Eye (tissue), 1 donor: ENCODE data around the gene CRPPA.
A peak's percentile ranks its signal among the peaks of the same experiment; 100 is the strongest.

ENCODE experiments used
- DNase-seq: peaks from one replicate; pipeline ENCODE4 v3.0.0-alpha.2; 2015

The CRPPA gene

DNA sequence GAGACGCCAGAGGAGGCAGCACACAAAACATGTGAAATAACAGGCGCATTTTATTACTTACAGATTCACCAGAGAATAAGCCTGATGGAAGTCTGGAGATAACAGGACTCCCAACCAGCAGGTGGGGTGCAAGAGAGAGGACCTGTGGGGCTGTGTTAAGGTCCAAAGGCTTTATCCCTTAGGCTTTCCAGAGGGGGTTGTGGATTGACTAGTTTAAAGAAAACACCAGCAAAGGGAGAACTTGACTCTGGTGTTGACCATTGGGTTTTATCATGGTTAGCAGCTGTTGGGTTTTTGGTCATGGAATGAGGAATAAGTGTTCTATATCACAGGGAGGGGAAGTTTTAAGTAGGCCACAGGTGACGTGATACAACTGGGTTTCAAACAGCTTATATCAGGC, 1.6 kb upstream of the CRPPA start:
- DNase-seq: no peak

- no peak for DNase-seq
Observed at GRCh38 chr7:16422103-16422435, 731 bp upstream of the CRPPA start.

- DNase-seq: peak; percentile 96
Observed at GRCh38 chr7:16420649-16421332, 547 bp downstream of the CRPPA start.

DNA sequence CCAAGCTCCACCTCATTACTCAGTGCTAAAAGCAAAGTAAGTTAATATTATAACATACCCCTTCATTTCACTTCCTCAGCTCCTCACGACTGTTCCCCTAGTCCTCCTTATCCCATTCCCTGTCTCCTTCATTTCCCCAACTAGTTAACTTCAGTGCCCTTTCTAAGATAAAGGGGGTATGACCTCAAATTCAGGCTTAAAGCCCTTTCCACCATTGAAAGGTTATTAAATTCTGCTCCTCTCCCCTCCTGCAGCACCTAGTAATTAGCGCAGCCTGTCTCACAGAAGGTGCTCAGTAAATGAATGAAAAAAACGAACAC, 1.0 kb downstream of the CRPPA start:
- DNase-seq: no peak

GRCh38 chr7:16419859-16420258, 1.5 kb downstream of the CRPPA start:
- no peak for DNase-seq

DNA sequence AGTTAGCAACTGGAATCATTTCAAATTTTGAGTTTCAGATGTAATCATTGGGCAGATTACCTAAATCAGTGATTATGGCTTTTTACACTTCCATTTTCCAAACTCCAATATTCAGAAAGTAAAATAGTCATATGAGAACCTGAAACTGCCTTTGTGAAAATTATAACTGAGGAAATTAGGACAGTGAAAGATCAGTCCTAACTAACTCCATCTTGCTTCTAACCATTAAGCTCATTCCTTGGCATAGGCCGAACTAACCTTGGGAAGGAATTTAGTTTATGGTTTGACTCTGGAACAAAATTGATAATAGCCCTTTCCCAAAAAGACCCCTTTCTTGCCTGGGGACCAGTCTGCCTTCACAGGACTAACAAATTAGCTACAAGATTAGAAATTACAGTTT, 2.2 kb downstream of the CRPPA start:
- no peak for DNase-seq

GRCh38 chr7:16417906-16418305, 3.4 kb downstream of the CRPPA start:
- no peak for DNase-seq

- DNase-seq: no peak
Observed at GRCh38 chr7:16416289-16417282, 4.8 kb downstream of the CRPPA start.

GRCh38 chr7:16412274-16413254, 8.8 kb downstream of the CRPPA start:
- DNase-seq: peak; percentile 36

DNA sequence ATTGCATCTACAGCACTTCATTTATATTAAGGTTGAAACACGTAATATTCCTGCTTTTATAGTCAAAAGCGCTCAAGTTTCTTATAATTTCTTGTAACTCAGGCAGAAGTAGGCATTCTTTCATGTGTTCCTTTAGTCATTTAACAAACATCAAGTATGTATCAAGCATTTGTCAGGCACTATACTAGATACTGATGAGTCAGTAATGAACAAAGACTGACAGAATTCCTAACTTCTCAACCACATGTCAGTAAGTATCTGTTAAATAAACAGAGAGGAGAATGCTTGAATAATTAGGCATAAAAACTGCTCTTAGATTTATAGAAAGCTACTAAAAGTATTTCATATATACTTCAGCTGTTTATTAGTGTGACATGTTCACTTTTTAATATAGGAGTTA, 9.9 kb downstream of the CRPPA start:
- DNase-seq: no peak

DNA sequence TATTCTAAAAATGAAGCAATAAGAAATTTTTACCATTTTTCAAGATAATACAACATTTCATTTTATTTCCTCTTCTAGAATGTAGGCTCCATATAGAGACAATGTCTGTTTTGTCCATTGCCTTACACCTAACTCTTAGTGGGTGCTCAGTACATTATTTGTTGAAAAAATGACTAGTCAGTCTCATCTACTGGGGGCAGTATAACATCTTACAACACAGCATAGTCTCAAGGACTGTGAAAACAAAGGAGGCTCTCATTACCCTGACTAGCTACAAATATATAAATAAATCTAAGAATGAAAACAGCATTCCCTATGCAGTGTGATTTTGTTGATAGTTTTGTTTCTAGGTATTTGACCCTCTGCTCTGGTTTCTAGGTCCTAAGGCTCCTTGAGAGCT, 11.6 kb downstream of the CRPPA start:
- DNase-seq: no peak

GRCh38 chr7:16404636-16405035, 16.7 kb downstream of the CRPPA start:
- DNase-seq: no peak

DNA sequence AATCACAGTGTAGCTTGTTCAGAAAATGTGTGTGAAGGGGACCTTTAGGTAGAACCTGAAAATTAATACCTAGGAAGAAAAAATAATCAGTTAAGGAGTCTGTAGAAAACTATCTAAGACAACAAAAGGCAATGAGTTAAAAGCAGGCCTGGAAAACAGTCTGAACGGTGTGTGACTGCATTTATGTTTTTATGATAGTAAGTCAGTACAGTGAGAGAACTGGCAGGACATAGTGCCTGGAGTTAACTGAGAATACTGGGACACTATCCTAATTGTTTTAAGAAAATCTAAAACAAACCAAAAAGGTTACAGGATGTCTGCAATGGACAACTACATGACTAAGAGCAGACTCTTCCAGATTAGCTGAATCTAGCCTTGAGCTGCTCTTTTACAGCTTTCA, 17.9 kb downstream of the CRPPA start:
- DNase-seq: no peak

DNA sequence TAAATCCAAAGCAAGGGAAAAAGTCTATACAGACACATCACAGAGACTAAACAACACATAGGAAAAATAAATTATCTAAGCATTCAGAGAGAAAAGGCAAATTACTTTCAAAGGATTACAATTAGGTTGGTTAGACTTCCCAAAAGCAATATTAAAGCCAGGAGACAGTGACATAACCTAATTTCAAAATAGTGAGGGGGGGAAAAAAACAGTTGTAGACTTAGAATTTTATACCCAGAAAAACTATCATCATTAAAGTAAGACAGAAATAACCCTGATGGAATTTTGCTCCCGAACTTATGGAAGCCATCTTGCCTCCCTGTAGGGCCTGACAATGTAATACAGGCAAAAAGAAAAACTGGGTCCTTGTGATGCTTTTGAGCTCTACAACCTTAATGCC, 18.4 kb downstream of the CRPPA start:
- DNase-seq: no peak

DNA sequence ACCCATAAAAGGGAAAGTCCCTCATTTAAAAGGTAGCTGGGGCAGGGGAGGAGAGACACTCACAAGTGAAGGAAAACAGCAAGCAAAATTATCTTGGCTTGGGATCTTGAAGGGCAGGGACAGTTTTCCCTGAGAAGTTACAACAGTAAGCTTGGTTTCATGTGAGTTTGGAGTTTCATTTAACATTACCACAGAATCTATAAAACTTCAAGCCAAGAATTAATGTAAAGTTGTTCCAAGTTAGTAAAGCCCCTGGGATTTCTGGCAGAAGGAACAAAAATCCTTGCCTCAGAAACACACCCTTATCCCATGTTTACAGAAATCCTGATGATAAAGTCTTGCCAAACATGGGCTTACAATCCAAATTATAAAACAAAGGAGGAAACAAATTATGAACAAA, 19.2 kb downstream of the CRPPA start:
- no peak for DNase-seq

- DNase-seq: no peak
Observed at GRCh38 chr7:16400893-16401275, 20.5 kb downstream of the CRPPA start.

DNA sequence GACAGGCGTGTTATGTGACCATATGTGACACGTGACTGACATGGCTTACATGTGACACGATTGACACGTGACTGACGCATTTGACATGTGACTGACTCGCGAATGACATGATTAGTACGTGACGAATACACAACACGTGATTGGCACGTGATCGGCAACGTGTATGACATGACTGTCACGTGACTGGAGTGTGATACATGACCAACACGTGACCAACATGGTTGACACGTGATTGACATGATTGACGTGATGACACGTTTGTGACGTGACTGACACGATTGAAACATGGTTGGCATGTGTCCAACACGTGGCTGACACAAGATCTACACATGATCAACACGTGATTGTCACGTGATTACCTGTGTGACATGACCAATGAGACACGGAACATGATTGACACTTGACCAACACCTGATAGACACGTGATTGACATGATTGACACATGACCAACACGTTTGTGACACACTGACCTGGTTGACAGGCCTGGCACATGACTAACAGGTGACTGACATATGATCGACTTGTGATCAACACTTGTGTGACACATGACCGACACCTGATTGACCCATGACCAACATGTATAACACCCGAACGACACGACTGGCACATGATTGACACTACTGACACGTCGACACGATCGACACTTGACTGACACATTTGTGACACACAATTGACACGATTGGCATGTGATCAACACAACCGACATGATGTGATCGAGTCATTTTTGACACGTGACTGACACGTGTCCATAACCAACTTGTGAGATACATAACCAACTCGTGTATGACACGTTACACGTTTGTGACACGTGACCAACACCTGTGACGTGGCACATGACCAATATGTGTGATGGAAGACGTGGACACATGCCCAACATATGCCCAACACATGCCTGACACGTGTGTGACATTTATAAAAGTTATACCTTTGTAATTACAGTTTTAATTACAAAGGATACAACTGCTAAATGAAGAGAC, 21.1 kb downstream of the CRPPA start:
- peak; percentile 66 for DNase-seq

DNA sequence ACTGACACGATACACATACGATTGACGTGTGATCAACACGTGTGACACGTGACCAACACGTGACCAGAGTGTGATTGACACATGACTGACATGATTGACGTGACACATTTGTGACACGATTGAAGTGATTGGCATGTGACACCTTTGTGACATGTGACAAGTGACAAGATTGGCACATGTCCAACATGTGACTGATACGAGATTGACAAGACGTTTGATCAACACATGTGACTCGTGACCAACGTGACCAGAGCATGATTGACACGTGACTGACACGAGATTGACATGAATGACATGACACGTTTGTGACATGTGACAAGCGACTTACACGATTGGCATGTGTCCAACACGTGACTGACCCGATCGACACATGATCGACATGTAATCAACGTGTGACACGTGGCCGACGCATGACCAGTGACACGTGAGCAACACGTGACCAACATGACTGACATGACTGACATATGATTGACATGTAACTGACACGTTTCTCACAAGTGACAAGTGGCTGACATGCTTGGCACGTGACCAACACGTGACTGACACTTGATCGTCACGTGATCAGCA, 22.0 kb downstream of the CRPPA start:
- peak; percentile 71 for DNase-seq

- DNase-seq: peak; percentile 59
Observed at GRCh38 chr7:16398146-16399017, 23.0 kb downstream of the CRPPA start.

DNA sequence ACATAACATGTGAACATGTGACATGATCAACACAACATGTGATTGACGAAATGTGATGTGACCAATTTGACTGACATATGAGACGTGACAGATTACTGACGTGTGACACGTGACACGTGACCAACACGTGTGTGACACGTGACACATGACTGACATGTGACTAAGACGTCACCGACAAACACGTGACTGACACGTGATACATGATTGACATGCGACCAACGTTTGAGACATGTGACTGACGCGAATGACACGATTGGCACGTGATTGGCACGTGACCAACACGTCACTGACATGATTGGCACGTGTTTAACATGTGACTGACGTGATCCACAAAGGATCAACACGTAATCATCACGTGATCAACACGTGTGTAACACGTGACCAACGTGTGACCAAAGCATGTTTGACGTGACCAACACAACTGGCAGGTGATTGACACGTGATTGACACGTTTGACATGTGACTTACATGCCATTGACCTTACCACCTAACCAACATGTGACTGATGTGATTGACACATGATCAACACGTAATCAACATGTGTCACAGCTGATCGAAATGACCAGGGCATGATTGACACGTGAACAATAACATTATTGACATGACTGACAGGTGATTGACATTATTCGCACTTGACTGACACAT, 23.7 kb downstream of the CRPPA start:
- peak; percentile 52 for DNase-seq
